ENCODE data around the gene FAM221B. TPM values are rescaled to one million over a fixed set of nuclear protein-coding genes. Genes with fewer than 3 reads are reported as not detected.
A peak's percentile ranks its signal among the peaks of the same experiment; 100 is the strongest.

The FAM221B gene
- total and polyA plus RNA-seq, 2 experiments from 2014 or later: 0.47 TPM; not detected in 1

DNA sequence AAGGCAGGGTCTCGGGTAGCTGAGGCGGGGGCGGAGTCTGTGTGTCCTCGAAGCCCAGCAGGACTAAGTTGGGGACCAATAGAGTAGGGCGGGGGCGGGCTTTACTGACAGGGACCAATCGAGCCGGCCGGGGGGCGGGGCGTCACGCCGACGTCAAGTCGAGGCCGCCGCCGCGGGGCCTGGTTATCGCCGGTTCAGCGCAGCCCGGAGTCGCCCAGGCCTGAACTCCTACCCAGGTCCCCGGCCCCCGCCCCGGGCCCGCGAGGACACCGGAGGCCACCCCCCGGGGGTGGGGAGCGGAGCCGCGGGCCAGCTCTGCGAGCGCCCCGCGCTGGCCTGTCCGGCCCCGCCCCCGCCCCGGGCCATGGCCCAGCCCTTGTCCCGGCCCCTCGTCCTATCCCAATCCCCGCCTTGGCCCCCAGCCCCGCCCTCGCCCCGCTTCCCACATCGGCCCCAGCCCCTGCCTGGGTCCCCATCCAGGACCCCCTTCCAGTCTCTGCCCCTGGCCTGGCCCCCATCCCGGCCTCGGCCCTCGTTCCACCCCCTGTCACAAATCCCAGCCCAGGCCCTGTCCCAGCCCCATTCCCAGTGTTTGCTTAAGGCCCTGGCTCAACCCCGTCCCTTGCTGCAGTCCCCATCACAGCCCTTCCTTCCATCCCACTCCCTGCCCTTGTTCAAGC lies 692 bp upstream of the FAM221B start, which contains the start of gene TMEM8B:
TMEM8B (plus strand) TSS at position 145 of the 680 bp plus-strand sequence; CDS start at position 365, 220 bp downstream.
- Mint-ChIP-seq H3K27ac (peak within 1 kb of the TSS; percentile 87), H3K27me3 (ENCODE audit: insufficient read depth, low read depth, poor library complexity) (peaks cover 11% of the 10 kb centered on the region), H3K9me3 (no peaks in the 10 kb centered on the region; the same call in 2 of the 3 replicates), H3K4me3 (peak within 1 kb of the TSS; percentile 85), H3K4me1 (peaks cover 27% of the 10 kb centered on the region), H3K36me3 (ENCODE audit: low read depth) (no peaks in the 10 kb centered on the region)
- peak within 1 kb of the TSS; percentile 95 for H3K27ac ChIP-seq (ENCODE audit: low read depth)
- peaks cover 9% of the 10 kb centered on the region; the same call in 1 of the 2 replicates for H3K4me1 ChIP-seq (ENCODE audit: insufficient read depth)
- peak within 1 kb of the TSS; percentile 88 for H3K4me3 ChIP-seq
- H3K79me2 ChIP-seq (replicated peaks; ENCODE audit: insufficient read depth): no peaks in the 10 kb centered on the region
- H3K36me3 ChIP-seq (ENCODE audit: insufficient read depth): no peaks in the 10 kb centered on the region
- H3K27me3 ChIP-seq (ENCODE audit: insufficient read depth): no peaks in the 10 kb centered on the region
- H4K20me1 ChIP-seq (replicated peaks; ENCODE audit: insufficient read depth): no peaks in the 10 kb centered on the region
- ATAC-seq: peak; percentile 90
- peak within 1 kb of the TSS; percentile 99 for H3K4me2 ChIP-seq
- DNase-seq (ENCODE audit: low spot score): peak; percentile 100
- peak within 1 kb of the TSS; percentile 100 for H2AFZ ChIP-seq
- no peaks in the 10 kb centered on the region for H3K9me2 ChIP-seq (ENCODE audit: insufficient read depth)
- peak; percentile 86 for TF ChIP-seq CREB1 (CRISPR knock-in tag; IDR thresholded peaks at IDR 0.05; ENCODE audit: low read depth)
- no peak for TF ChIP-seq JUNB (IDR thresholded peaks at IDR 0.05; ENCODE audit: unreplicated experiment)
- no peak for TF ChIP-seq POLR2AphosphoS5 (IDR thresholded peaks at IDR 0.05; ENCODE audit: low read depth)
- TF ChIP-seq EZH2 (IDR thresholded peaks at IDR 0.05; ENCODE audit: low read depth, unreplicated experiment): no peak
- TF ChIP-seq STAT1 (IDR thresholded peaks at IDR 0.05; ENCODE audit: unreplicated experiment): no peak
- 0 out of 2 replicates have a peak, but pooled peaks cover 6% of the 10 kb centered on the region for H3F3A ChIP-seq (replicated peaks; ENCODE audit: low read depth)

DNA sequence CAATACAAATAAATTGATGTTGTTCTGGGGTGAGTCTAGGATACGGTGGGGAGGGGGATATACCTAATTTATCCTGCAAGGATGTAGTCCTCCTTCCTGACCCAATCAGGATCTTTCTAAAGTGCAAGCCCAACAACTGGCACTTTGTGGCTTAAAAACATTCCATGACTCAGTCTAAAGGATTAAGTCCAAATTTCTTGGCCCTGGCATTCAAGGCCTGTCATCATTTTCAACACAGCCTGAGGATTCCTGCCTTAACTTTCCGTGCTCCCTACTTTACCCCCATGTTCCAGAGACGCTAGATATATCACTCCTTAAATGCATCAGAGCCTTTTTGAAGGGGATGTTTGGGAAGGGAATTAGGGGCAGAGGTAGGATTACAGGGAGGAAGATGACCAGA lies 1.0 kb downstream of the FAM221B start:
- Mint-ChIP-seq H3K27me3 (ENCODE audit: insufficient read depth, low read depth, poor library complexity) (peaks cover 9% of the 10 kb centered on the region), H3K36me3 (ENCODE audit: low read depth) (no peaks in the 10 kb centered on the region), H3K4me1 (peaks cover 32% of the 10 kb centered on the region), H3K4me3 (peak overlapping the region; percentile 29; the same call in 1 of the 3 replicates), H3K27ac (no peak overlapping the region; the same call in 1 of the 2 replicates), H3K9me3 (no peaks in the 10 kb centered on the region; the same call in 2 of the 3 replicates)
- TF ChIP-seq JUNB (IDR thresholded peaks at IDR 0.05; ENCODE audit: unreplicated experiment) (no peak), CREB1 (CRISPR knock-in tag; IDR thresholded peaks at IDR 0.05; ENCODE audit: low read depth) (no peak), ZNF114 (CRISPR knock-in tag; IDR thresholded peaks at IDR 0.05) (no peak), STAT1 (IDR thresholded peaks at IDR 0.05; ENCODE audit: unreplicated experiment) (no peak), NANOG (IDR thresholded peaks at IDR 0.05; ENCODE audit: borderline replicate concordance) (no peak), EZH2 (IDR thresholded peaks at IDR 0.05; ENCODE audit: low read depth, unreplicated experiment) (no peak)
- TF ChIP-seq, protein P1, sequence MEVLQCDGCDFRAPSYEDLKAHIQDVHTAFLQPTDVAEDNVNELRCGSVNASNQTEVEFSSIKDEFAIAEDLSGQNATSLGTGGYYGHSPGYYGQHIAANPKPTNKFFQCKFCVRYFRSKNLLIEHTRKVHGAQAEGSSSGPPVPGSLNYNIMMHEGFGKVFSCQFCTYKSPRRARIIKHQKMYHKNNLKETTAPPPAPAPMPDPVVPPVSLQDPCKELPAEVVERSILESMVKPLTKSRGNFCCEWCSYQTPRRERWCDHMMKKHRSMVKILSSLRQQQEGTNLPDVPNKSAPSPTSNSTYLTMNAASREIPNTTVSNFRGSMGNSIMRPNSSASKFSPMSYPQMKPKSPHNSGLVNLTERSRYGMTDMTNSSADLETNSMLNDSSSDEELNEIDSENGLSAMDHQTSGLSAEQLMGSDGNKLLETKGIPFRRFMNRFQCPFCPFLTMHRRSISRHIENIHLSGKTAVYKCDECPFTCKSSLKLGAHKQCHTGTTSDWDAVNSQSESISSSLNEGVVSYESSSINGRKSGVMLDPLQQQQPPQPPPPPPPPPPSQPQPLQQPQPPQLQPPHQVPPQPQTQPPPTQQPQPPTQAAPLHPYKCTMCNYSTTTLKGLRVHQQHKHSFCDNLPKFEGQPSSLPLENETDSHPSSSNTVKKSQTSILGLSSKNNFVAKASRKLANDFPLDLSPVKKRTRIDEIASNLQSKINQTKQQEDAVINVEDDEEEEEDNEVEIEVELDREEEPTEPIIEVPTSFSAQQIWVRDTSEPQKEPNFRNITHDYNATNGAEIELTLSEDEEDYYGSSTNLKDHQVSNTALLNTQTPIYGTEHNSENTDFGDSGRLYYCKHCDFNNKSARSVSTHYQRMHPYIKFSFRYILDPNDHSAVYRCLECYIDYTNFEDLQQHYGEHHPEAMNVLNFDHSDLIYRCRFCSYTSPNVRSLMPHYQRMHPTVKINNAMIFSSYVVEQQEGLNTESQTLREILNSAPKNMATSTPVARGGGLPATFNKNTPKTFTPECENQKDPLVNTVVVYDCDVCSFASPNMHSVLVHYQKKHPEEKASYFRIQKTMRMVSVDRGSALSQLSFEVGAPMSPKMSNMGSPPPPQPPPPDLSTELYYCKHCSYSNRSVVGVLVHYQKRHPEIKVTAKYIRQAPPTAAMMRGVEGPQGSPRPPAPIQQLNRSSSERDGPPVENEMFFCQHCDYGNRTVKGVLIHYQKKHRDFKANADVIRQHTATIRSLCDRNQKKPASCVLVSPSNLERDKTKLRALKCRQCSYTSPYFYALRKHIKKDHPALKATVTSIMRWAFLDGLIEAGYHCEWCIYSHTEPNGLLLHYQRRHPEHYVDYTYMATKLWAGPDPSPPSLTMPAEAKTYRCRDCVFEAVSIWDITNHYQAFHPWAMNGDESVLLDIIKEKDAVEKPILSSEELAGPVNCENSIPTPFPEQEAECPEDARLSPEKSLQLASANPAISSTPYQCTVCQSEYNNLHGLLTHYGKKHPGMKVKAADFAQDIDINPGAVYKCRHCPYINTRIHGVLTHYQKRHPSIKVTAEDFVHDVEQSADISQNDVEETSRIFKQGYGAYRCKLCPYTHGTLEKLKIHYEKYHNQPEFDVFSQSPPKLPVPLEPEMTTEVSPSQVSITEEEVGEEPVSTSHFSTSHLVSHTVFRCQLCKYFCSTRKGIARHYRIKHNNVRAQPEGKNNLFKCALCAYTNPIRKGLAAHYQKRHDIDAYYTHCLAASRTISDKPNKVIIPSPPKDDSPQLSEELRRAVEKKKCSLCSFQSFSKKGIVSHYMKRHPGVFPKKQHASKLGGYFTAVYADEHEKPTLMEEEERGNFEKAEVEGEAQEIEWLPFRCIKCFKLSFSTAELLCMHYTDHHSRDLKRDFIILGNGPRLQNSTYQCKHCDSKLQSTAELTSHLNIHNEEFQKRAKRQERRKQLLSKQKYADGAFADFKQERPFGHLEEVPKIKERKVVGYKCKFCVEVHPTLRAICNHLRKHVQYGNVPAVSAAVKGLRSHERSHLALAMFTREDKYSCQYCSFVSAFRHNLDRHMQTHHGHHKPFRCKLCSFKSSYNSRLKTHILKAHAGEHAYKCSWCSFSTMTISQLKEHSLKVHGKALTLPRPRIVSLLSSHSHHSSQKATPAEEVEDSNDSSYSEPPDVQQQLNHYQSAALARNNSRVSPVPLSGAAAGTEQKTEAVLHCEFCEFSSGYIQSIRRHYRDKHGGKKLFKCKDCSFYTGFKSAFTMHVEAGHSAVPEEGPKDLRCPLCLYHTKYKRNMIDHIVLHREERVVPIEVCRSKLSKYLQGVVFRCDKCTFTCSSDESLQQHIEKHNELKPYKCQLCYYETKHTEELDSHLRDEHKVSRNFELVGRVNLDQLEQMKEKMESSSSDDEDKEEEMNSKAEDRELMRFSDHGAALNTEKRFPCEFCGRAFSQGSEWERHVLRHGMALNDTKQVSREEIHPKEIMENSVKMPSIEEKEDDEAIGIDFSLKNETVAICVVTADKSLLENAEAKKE (CRISPR knock-in tag; IDR thresholded peaks at IDR 0.05): no peak
- TF ChIP-seq, protein P2, sequence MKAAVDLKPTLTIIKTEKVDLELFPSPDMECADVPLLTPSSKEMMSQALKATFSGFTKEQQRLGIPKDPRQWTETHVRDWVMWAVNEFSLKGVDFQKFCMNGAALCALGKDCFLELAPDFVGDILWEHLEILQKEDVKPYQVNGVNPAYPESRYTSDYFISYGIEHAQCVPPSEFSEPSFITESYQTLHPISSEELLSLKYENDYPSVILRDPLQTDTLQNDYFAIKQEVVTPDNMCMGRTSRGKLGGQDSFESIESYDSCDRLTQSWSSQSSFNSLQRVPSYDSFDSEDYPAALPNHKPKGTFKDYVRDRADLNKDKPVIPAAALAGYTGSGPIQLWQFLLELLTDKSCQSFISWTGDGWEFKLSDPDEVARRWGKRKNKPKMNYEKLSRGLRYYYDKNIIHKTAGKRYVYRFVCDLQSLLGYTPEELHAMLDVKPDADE (IDR thresholded peaks at IDR 0.05): no peak
- TF ChIP-seq, protein P3, sequence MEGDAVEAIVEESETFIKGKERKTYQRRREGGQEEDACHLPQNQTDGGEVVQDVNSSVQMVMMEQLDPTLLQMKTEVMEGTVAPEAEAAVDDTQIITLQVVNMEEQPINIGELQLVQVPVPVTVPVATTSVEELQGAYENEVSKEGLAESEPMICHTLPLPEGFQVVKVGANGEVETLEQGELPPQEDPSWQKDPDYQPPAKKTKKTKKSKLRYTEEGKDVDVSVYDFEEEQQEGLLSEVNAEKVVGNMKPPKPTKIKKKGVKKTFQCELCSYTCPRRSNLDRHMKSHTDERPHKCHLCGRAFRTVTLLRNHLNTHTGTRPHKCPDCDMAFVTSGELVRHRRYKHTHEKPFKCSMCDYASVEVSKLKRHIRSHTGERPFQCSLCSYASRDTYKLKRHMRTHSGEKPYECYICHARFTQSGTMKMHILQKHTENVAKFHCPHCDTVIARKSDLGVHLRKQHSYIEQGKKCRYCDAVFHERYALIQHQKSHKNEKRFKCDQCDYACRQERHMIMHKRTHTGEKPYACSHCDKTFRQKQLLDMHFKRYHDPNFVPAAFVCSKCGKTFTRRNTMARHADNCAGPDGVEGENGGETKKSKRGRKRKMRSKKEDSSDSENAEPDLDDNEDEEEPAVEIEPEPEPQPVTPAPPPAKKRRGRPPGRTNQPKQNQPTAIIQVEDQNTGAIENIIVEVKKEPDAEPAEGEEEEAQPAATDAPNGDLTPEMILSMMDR (conservative IDR thresholded peaks at IDR 0.05; ENCODE audit: low read depth in 2 of 2): no peak
- Histone ChIP-seq H3K4me1 (ENCODE audit: insufficient read depth) (peaks cover 26% of the 10 kb centered on the region), H3K79me2 (replicated peaks; ENCODE audit: insufficient read depth) (no peaks in the 10 kb centered on the region), H3K4me3 (no peak overlapping the region), H3F3A (replicated peaks; ENCODE audit: low read depth) (0 out of 2 replicates have a peak, but pooled peaks cover 6% of the 10 kb centered on the region), H3K36me3 (ENCODE audit: insufficient read depth) (no peaks in the 10 kb centered on the region), H3K4me2 (no peak overlapping the region), H3K9me2 (ENCODE audit: insufficient read depth) (no peaks in the 10 kb centered on the region), H3K27ac (ENCODE audit: low read depth) (no peak overlapping the region), H4K20me1 (replicated peaks; ENCODE audit: insufficient read depth) (no peaks in the 10 kb centered on the region), H2AFZ (no peak overlapping the region), H3K27me3 (ENCODE audit: insufficient read depth) (no peaks in the 10 kb centered on the region)
- no peak for DNase-seq (ENCODE audit: low spot score)
- no peak for ATAC-seq

All from GM23338 (cell line).